ENCODE measurements around the gene NXPH3. TPM values are rescaled to one million over a fixed set of nuclear protein-coding genes. Genes with fewer than 3 reads are reported as not detected.

NXPH3 gene
- total and polyA plus RNA-seq, 9 of the 15 experiments (the other 6 are each of a cell fraction or from before 2014, with no cell fraction given) = 0.04 to 0.27 (median 0.07) TPM; not detected in 2

DNA sequence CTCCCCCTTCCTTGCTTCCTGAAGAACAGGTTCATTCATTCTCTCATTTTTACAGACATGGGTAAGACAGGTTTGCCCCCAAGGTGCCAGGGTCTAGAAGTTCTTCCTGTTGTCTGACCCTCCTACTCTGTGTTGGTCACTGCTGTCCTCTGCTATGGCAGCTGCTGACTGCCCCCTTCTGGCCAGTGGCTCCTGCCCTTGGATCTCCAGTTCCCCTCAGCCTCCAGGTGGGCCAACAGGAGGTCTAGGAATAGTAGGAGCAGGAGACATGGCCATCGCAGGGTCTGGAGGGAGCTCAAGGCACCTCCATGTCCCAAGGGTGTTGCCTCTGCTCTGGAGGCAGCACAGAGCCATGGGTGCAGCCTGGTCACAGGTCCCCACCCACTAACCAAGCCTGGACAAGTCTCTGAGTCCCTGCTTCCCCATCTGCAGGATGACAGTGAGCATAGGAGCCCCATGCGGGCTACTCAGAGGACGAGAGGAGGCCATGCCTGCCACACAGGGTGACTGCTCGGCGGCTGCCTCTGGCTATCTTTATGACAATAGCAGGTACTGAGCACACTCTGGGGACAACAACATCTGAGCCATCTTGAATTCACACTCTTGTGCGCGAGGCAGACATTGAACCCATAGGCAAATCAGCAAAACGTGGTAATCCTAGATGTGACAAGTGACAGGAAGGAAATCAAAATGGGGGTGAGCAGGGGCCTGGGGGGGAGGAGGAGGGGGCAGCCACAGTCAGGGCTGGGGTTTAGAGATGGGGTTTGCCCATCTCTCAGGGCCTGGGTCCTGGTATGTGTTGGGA lies 27.0 kb upstream of the NXPH3 start:
- no peaks in the 10 kb centered on the region for H3K79me2 ChIP-seq (ENCODE audit: control insufficient read depth, insufficient read depth, low read length)
- FAIRE-seq = peak; percentile 85
- H3K9ac ChIP-seq (ENCODE audit: insufficient read depth in 1 of 2, low read depth in 2 of 2, low read length in 2 of 2) = no peak overlapping the region
- peaks cover 0 to 13% of the 10 kb centered on the region in 2 experiments; a peak in 3 of 5 replicates for H3K27me3 ChIP-seq (ENCODE audit: control insufficient read depth in 2 of 2, insufficient read depth in 2 of 2, low read length in 2 of 2)
- H3K4me3 ChIP-seq = no peak overlapping the region
- no peak overlapping the region for H2AFZ ChIP-seq (ENCODE audit: low read depth, low read length)
- intact Hi-C loops (cut with micrococcal nuclease) = loop anchor here (1.0 to 2.0 kb wide), 3 partner anchors 53 to 140 kb away; partner anchors contain the start of gene NGFR
- DNase-seq (ENCODE audit: extremely low read depth in 1 of 4, low spot score in 3 of 4) = peak; percentile 57 to 65 (median 62)
- in situ Hi-C loops (cut with MboI) = no loop called here
- BruUV-seq (replicated peaks) = no TSS peak
- no peaks in the 10 kb centered on the region for H3K9me1 ChIP-seq (ENCODE audit: control insufficient read depth, insufficient read depth, low read length)
- WGBS (ENCODE audit: insufficient coverage, low coverage, missing lambda C conversion rate) = 10% methylated on average over 8 of the region's 8 CpGs
- H4K20me1 ChIP-seq (replicated peaks; ENCODE audit: control insufficient read depth, insufficient read depth, low read length) = no peaks in the 10 kb centered on the region; the same call in 1 of the 2 replicates
- CTCF ChIA-PET (ENCODE audit: low intra/inter-chr PET ratio) = interaction anchor here (0.7 to 3.1 kb wide), 6 partner anchors 110 to 870 kb away, joined by 3 to 20 read pairs (median 4); no protein-coding TSS in a partner anchor
- H3K27ac ChIP-seq (ENCODE audit: extremely low read depth, low read depth, low read length) = no peak overlapping the region
- POLR2A ChIA-PET = interaction anchor here (0.5 kb wide), 1 partner anchor 151 kb away, joined by 3 read pairs; no protein-coding TSS in a partner anchor
- peak; percentile 89 for ATAC-seq
- no peaks in the 10 kb centered on the region for H3K36me3 ChIP-seq (ENCODE audit: control insufficient read depth, insufficient read depth, low read length)
- no peaks in the 10 kb centered on the region for H3K9me3 ChIP-seq (replicated peaks; ENCODE audit: control insufficient read depth, insufficient read depth, low read depth, low read length)
- peaks cover 0 to 10% of the 10 kb centered on the region in 2 experiments; a peak in 1 of 5 replicates for H3K4me1 ChIP-seq (replicated peaks in 1 of 2; ENCODE audit: control insufficient read depth in 2 of 2, insufficient read depth in 2 of 2, low read length in 2 of 2)
- no peak overlapping the region for H3K4me2 ChIP-seq (ENCODE audit: insufficient read depth, low read length)
- TF ChIP-seq, protein P1, sequence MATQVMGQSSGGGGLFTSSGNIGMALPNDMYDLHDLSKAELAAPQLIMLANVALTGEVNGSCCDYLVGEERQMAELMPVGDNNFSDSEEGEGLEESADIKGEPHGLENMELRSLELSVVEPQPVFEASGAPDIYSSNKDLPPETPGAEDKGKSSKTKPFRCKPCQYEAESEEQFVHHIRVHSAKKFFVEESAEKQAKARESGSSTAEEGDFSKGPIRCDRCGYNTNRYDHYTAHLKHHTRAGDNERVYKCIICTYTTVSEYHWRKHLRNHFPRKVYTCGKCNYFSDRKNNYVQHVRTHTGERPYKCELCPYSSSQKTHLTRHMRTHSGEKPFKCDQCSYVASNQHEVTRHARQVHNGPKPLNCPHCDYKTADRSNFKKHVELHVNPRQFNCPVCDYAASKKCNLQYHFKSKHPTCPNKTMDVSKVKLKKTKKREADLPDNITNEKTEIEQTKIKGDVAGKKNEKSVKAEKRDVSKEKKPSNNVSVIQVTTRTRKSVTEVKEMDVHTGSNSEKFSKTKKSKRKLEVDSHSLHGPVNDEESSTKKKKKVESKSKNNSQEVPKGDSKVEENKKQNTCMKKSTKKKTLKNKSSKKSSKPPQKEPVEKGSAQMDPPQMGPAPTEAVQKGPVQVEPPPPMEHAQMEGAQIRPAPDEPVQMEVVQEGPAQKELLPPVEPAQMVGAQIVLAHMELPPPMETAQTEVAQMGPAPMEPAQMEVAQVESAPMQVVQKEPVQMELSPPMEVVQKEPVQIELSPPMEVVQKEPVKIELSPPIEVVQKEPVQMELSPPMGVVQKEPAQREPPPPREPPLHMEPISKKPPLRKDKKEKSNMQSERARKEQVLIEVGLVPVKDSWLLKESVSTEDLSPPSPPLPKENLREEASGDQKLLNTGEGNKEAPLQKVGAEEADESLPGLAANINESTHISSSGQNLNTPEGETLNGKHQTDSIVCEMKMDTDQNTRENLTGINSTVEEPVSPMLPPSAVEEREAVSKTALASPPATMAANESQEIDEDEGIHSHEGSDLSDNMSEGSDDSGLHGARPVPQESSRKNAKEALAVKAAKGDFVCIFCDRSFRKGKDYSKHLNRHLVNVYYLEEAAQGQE (IDR thresholded peaks at IDR 0.05; ENCODE audit: borderline replicate concordance) = peak; percentile 86
- TF ChIP-seq, protein P1 (CRISPR knock-in tag; IDR thresholded peaks at IDR 0.05; ENCODE audit: low read depth) = no peak
- peak; percentile 82 to 93 for TF ChIP-seq RAD21 (CRISPR knock-in tag; conservative IDR thresholded peaks at IDR 0.05 in 1 of 2, IDR thresholded peaks at IDR 0.05 in 1 of 2)
- peak in 1 of 2 experiments; percentile 48; a peak in 1 of 4 replicates for TF ChIP-seq MAZ (CRISPR knock-in tag; conservative IDR thresholded peaks at IDR 0.05 in 1 of 2, IDR thresholded peaks at IDR 0.05 in 1 of 2)
- TF ChIP-seq ARID2 (IDR thresholded peaks at IDR 0.05) = peak; percentile 63; the same call in 1 of the 2 replicates
- peak; percentile 72 for TF ChIP-seq SMC3 (conservative IDR thresholded peaks at IDR 0.05; ENCODE audit: insufficient read depth, low read depth, low read length)
- TF ChIP-seq, protein P2, sequence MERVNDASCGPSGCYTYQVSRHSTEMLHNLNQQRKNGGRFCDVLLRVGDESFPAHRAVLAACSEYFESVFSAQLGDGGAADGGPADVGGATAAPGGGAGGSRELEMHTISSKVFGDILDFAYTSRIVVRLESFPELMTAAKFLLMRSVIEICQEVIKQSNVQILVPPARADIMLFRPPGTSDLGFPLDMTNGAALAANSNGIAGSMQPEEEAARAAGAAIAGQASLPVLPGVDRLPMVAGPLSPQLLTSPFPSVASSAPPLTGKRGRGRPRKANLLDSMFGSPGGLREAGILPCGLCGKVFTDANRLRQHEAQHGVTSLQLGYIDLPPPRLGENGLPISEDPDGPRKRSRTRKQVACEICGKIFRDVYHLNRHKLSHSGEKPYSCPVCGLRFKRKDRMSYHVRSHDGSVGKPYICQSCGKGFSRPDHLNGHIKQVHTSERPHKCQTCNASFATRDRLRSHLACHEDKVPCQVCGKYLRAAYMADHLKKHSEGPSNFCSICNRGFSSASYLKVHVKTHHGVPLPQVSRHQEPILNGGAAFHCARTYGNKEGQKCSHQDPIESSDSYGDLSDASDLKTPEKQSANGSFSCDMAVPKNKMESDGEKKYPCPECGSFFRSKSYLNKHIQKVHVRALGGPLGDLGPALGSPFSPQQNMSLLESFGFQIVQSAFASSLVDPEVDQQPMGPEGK (CRISPR knock-in tag; IDR thresholded peaks at IDR 0.05; ENCODE audit: borderline replicate concordance) = no peak
- TF ChIP-seq RB1 (IDR thresholded peaks at IDR 0.05; ENCODE audit: low read depth) = no peak; the same call in 1 of the 2 replicates
- TF ChIP-seq STAG1 (CRISPR knock-in tag; IDR thresholded peaks at IDR 0.05; ENCODE audit: borderline replicate concordance) = peak; percentile 88; the same call in 1 of the 2 replicates

All from K562 (cell line).